HepG2 (cell line): ENCODE data around the gene RFXANK. TPM values are rescaled to one million over a fixed set of nuclear protein-coding genes. Genes with fewer than 3 reads are reported as not detected.

ENCODE experiments used
- EZH2 ChIP-seq: conservative IDR thresholded peaks from 2 replicates; pipeline ENCODE4 v1.6.1; 2012; ENCODE audit warnings: mild to moderate bottlenecking, low read depth, low read length, moderate library complexity
- IRX3 ChIP-seq: sonication (generic); formaldehyde crosslinking; IDR thresholded peaks from 2 replicates; pipeline ENCODE4 v1.8.1; 2023; ENCODE audit warnings: mild to moderate bottlenecking, low read depth, missing genetic modification reagents, borderline replicate concordance
- NR2F1 ChIP-seq, 2 experiments: fragments of 450-650 bp in 1 of 2; formaldehyde crosslinking in 1 of 2; IDR thresholded peaks; 2 replicates each; pipeline versions ENCODE4 v1.5.0 to v1.6.1; 2016 to 2020; ENCODE audit warnings: mild to moderate bottlenecking in 1 of 2, missing compliant biosample characterization in 1 of 2, missing genetic modification reagents in 1 of 2, moderate library complexity in 1 of 2
- SIX1 ChIP-seq: sonication (generic); formaldehyde crosslinking; IDR thresholded peaks from 2 replicates; pipeline ENCODE4 v1.4.0; 2020; ENCODE audit warnings: missing genetic modification reagents, borderline replicate concordance
- SOX6 ChIP-seq, 2 experiments: fragments of 450-650 bp in 1 of 2; sonication (generic) in 1 of 2; formaldehyde crosslinking in 1 of 2; IDR thresholded peaks; 2 replicates each; pipeline versions ENCODE4 v1.4.0 to v1.6.1; 2017 to 2020; ENCODE audit warnings: antibody characterized with exemption in 1 of 2, mild to moderate bottlenecking in 1 of 2, missing genetic modification reagents in 1 of 2
- ZNF768 ChIP-seq: sonication (generic); formaldehyde crosslinking; IDR thresholded peaks from 2 replicates; pipeline ENCODE4 v1.4.0; 2020; ENCODE audit warnings: missing genetic modification reagents
- polyA plus RNA-seq, 8 experiments: library from polyadenylated mRNA; depleted of rRNA in 3 of 8; stranded (reverse) in 7 of 8; unstranded in 1 of 8; fragments of >200 nt; fragmentation: Illumina TruSeq in 4 of 8; extraction: Trizol in 4 of 8; gene quantifications; 2 replicates each; pipeline versions ENCODE4 v1.2.1 to v1.2.3, GENCODE V29; 2011 to 2016; ENCODE audit warnings: low read depth in 4 of 8, missing spikeins in 1 of 8, mixed read lengths in 1 of 8; ENCODE audit not compliant: insufficient read depth in 1 of 8
- total RNA-seq, 5 experiments: library from RNA; depleted of rRNA; stranded (reverse); fragments of >200 nt; fragmentation: Illumina TruSeq; extraction: Trizol; gene quantifications; 2 replicates each; pipeline ENCODE4 v1.2.3, GENCODE V29; 2016; ENCODE audit warnings: low read depth in 1 of 5
- TF ChIP-seq, protein P1 (sequence below): sonication (generic); formaldehyde crosslinking; IDR thresholded peaks from 2 replicates; pipeline ENCODE4 v1.5.1; 2020; ENCODE audit warnings: missing genetic modification reagents, mild to moderate bottlenecking, borderline replicate concordance
- TF ChIP-seq, protein P2 (sequence below): sonication (generic); formaldehyde crosslinking; IDR thresholded peaks from 2 replicates; pipeline ENCODE4 v1.9.0; 2021; ENCODE audit warnings: missing genetic modification reagents, mild to moderate bottlenecking, borderline replicate concordance

Gene RFXANK
- total and polyA plus RNA-seq, 2 of the 13 experiments (the other 11 are each of a cell fraction or from before 2014, with no cell fraction given) = 49.9 to 80.7 TPM

GRCh38 chr19:19170053-19170872, 21.8 kb upstream of the RFXANK start, which contains the start of gene MEF2B (continued):
- TF ChIP-seq, protein P1, sequence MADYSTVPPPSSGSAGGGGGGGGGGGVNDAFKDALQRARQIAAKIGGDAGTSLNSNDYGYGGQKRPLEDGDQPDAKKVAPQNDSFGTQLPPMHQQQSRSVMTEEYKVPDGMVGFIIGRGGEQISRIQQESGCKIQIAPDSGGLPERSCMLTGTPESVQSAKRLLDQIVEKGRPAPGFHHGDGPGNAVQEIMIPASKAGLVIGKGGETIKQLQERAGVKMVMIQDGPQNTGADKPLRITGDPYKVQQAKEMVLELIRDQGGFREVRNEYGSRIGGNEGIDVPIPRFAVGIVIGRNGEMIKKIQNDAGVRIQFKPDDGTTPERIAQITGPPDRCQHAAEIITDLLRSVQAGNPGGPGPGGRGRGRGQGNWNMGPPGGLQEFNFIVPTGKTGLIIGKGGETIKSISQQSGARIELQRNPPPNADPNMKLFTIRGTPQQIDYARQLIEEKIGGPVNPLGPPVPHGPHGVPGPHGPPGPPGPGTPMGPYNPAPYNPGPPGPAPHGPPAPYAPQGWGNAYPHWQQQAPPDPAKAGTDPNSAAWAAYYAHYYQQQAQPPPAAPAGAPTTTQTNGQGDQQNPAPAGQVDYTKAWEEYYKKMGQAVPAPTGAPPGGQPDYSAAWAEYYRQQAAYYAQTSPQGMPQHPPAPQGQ (CRISPR knock-in tag) = no peak
- TF ChIP-seq SIX1 (CRISPR knock-in tag) = no peak
- no peak for TF ChIP-seq EZH2
- no peak for TF ChIP-seq ZNF768 (CRISPR knock-in tag)
- TF ChIP-seq NR2F1 (CRISPR knock-in tag; IDR thresholded peaks at IDR 0.05) = peak in 1 of 2 experiments; percentile 68; a peak in 2 of 4 replicates
- no peak for TF ChIP-seq IRX3 (CRISPR knock-in tag)
- TF ChIP-seq, protein P2, sequence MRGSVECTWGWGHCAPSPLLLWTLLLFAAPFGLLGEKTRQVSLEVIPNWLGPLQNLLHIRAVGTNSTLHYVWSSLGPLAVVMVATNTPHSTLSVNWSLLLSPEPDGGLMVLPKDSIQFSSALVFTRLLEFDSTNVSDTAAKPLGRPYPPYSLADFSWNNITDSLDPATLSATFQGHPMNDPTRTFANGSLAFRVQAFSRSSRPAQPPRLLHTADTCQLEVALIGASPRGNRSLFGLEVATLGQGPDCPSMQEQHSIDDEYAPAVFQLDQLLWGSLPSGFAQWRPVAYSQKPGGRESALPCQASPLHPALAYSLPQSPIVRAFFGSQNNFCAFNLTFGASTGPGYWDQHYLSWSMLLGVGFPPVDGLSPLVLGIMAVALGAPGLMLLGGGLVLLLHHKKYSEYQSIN (CRISPR knock-in tag) = no peak
- no peak for TF ChIP-seq SOX6 (IDR thresholded peaks at IDR 0.05)
- no peak; the same call in 1 of the 2 replicates for TF ChIP-seq SOX6 (CRISPR knock-in tag; IDR thresholded peaks at IDR 0.05)
